ENCODE measurements around the gene EXT2.

Gene EXT2

DNA sequence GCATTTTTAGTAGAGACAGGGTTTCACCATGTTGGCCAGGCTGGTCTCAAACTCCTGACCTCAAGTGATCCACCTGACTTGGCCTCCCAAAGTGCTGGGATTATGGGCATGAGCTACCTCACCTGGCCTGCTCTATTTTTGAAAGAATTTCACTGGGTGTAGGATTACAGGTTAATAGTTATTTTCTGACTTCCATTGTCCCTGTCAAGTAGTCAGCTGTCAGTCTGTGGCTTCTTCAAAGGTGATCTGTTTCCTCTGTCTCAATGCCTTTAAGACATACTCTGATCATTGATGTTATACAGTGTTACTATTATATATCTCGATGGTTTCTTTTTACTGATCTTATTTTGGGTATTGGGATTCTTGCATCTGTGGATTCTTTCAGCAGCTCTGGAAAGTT lies 10.1 kb upstream of the EXT2 start:
- no peak for DNase-seq (ENCODE audit: low read depth)

DNA sequence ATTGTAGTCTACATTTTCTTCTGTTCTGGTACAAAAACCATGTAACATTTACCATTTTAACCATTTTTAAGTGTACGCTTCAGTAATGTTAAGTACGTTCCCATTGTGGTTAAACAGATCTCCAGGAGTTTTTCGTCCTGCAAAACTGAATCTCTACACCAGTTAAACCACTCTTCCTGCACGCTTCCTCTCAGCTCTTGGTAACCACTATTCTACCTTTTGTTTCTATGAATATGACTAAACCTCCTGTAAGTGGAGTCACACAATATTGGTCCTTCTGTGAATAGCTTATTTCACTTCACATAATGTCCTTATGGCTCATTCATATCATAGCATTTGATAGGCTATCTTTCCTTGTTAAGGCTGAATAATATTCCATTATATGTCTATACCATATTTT lies 7.1 kb upstream of the EXT2 start:
- DNase-seq (ENCODE audit: low read depth): no peak

DNA sequence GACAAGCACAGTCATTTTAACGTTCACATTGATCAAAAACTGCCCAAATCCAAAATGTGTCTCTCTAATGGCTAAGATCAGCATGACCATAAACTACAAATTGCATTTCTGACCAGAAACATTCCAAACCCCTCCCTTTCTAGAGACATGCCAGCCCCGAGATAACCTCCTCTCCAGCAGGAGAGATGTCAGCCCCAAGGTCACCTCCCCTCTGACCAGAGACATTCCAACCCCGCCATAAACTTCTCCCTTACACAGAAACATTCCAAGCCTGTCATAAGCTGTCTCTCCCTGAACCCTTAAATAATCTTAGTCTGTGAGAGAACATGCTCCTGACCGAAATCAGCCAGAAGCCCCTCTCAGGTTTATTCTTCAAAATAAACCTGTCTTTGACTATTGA lies 6.6 kb upstream of the EXT2 start:
- DNase-seq (ENCODE audit: low read depth): no peak

DNA sequence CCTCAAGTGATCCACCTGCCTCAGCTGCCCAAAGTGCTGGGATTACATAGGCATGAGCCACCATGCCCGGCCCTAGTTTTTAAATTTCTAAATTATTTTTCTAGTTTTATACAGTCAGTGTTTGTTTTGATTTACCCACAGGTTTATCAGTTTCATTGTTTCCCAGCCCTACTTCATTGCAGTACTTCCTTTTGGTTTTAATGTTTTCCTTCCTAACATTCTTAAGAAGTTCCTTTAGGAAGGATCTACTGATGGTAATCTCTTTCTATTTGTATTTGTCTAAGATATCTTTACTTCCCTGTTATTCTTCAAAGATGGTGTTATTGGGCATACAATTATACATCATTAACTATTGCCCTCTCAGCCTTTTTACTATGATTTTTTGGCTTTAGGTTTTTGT lies 4.9 kb upstream of the EXT2 start:
- no peak for DNase-seq (ENCODE audit: low read depth)

DNA sequence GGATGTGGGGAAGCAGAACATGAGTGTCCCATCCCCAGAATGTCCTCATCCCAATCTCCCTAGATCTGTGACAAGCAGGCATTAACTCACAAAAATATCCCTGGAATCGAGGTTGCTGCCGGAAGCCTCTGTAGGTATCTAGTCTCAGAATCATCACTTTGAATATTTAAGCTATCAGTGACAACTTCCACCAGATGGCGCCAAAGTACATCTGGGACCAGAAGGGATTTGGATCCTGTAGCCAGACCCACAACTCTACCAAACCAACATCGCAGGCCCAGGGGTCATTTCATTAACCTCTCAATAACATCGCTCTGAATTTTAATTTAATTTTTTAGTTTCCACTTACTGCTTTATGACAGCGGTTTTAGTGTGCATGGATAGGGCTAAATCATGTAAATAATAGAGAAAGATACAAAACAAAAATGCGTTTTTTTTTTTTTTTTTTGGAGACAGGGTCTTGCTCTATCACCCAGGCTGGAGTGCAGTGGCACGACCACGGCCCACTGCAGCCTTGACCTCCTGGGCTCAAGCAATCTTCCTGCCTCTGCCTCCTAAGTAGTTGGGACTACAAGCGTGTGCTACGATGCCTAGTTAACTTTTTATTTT lies 1.1 kb upstream of the EXT2 start:
- DNase-seq (ENCODE audit: low read depth): peak; percentile 49

DNA sequence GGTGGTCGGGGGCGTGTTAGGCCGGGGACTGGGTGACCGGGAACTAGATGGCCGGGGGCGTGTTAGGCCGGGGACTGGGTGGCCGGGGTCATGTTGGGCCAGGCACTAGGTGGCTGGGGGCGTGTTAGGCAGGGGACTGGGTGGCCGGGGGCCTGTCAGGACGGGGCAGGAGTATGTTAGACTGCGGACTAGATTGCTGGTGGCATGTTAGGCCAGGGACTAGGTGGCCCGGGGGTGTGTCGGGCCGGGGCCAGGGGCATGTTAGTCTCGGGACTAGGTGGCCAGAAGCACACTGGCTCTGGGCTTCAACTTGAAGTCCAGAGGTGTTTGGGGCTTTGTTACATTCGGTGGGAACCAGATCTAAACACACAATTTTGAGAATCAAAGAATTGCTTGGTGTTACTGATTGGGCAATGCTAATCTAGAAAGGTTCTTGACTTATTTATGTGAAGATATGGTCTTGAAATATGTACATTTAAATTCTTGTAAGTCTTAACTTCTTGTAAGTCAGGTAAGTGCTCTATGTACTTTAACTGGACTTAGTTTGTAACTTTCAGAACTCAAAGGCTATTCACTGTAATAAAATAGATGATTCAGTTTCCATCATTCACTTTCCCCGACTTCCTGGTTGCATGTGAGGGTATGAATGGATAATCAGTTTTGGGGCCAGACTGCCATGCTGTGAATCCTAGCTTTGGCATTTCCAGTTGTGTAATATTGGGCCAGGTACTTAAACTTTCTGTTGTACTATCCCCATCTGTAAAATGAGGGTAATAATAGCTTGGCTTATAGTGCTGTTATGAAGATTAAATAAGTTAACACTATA lies 1.1 kb downstream of the EXT2 start:
- no peak for DNase-seq (ENCODE audit: low read depth)

GRCh38 chr11:44097821-44098220 lies 2.3 kb downstream of the EXT2 start:
- no peak for DNase-seq (ENCODE audit: low read depth)

- no peak for DNase-seq (ENCODE audit: low read depth)
Measured at GRCh38 chr11:44101098-44101497, 5.6 kb downstream of the EXT2 start.

- DNase-seq (ENCODE audit: low read depth): no peak
Measured at GRCh38 chr11:44104481-44105294, 9.2 kb downstream of the EXT2 start.

DNA sequence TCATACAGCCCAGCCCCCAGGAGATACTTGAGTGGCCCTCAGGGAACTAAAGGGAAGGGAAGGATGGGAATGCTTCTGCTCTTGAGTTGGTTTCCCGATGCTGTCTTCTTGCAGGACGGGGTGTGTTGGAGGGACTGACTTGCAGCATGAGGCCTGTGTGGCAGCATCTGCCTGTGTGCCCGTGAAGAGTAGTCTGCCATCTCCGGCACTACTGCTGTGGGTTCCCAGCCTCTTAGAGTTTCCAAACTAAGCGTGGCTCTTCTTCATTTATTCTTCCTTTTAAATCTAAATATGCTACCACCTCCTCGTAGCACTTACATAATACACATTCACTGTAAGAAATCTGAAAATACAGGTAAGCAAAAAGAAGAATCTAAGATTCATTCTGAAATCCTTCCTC lies 12.8 kb downstream of the EXT2 start:
- no peak for DNase-seq (ENCODE audit: low read depth)

DNA sequence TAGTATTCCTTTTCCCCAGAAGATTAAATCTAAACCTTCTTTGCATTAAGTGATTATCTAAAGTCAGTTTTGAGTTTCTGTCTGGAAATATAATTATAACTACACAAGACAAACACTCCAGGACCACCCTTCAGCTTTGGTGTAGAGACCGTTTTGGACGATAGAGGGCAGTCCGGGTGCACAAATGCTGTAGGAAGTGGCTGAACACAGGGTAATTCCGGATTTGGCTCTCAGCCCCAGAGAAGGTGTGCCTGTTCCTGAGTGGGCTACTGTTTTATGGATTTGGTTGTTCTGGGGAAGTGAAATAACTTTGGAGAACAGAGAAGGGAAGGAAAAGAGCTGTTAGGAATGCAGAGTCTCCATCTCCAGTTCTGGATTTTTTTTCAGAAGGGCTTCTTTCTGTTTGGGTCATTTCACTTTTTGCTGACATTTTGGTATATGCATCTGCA lies 14.8 kb downstream of the EXT2 start:
- peak; percentile 30 for DNase-seq (ENCODE audit: low read depth)

GRCh38 chr11:44112091-44112821 lies 16.8 kb downstream of the EXT2 start:
- no peak for DNase-seq (ENCODE audit: low read depth)

GRCh38 chr11:44113018-44113417 lies 17.5 kb downstream of the EXT2 start:
- no peak for DNase-seq (ENCODE audit: low read depth)

DNA sequence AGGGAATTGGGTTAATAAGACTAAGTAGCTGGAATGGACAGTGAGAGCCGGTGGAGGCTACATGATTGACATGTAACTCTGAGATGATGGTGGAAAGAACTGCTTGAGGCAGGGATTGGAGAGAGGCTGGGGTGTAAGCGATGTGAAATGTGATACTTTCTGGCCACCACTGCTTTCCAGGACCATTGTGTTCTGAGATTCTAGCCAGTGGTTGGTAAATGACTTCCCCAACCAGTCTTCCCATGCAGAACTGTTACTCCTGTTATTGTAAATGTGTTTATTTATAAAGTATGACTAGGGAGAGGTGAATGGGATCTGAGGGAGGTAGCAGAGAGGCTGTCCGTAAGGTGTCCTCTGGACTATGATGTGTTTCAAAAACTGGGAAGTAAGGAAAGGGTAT lies 18.1 kb downstream of the EXT2 start:
- no peak for DNase-seq (ENCODE audit: low read depth)

- no peak for DNase-seq (ENCODE audit: low read depth)
Measured at GRCh38 chr11:44116234-44116830, 20.9 kb downstream of the EXT2 start.

DNA sequence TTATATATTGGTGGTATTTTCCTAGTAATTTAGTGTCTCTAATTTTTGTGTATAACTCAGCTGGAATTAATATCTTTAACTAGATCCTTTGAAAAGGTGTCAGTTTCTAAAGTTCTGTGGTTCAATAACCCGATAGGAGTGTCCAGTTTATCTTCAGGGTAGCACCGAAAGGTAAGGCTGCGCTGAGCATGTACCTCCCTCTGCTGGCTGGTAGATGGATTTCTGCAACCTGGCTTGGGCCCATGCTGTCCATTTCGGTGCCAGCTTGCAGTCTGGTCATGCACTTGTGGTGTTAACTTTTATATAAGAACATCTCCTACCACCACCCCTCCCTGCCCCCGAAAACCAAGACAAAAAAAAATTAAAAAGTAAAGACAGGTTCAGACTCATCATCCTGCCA lies 24.7 kb downstream of the EXT2 start:
- DNase-seq (ENCODE audit: low read depth): no peak

DNA sequence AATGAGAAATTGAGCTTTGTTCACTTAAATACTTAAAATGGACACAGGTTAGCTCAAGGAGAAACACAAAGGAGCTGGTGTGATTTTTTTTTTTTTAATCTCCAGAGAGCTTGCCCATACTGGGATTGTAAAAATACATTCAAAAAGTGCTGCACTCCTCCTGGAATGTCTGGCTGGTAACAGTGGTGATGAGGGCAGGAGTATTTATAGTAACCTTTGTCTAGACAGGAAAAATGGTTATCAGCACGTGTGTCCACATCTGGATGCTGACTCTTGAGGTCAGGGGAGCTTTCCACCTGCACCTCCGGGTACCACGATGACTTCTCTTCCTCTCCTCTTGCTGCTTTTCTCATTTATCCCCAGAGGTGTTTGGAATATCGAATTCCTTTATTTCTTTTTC lies 30.1 kb downstream of the EXT2 start:
- DNase-seq (ENCODE audit: low read depth): no peak

- no peak for DNase-seq (ENCODE audit: low read depth)
Measured at GRCh38 chr11:44126304-44126703, 30.8 kb downstream of the EXT2 start.

DNA sequence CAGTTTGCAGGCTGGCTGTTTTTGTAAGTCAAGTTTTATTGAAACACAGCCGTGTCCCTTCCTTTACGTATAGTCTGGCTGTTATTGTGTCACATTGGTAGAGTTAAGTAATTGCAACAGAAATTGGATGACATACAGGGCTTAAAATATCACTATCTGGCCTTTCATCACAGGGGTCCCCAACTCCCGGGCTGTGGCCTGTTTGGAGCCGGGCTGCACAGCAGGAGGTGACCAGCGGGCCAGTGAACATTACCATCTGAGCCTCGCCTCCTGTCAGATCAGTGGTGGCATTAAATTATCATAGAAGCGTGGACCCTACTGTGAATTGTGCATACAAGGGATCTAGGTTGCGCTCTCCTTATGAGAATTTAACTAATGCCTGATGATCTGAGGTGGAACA lies 31.7 kb downstream of the EXT2 start:
- no peak for DNase-seq (ENCODE audit: low read depth)

- no peak for DNase-seq (ENCODE audit: low read depth)
Measured at GRCh38 chr11:44128729-44129128, 33.3 kb downstream of the EXT2 start.

GRCh38 chr11:44130751-44131150 lies 35.3 kb downstream of the EXT2 start:
- DNase-seq (ENCODE audit: low read depth): no peak

Data from stimulated activated CD8-positive, alpha-beta memory T cell treated with anti-CD3 and anti-CD28 coated beads, Interleukin-7, amount 100 ng/mL, for 24 hours (primary cell).